ENCODE measurements around the gene ANKS1A. TPM values are rescaled to one million over a fixed set of nuclear protein-coding genes. Genes with fewer than 3 reads are reported as not detected.

Gene ANKS1A
- total RNA-seq, 1 experiment from 2014 or later = 24.0 TPM

GRCh38 chr6:35028781-35029769 is 140.0 kb downstream of the ANKS1A start:
- POLR2A ChIA-PET = interaction anchor here (0.7 kb wide), 1 partner anchor 666 kb away, joined by 5 read pairs; no protein-coding TSS in a partner anchor
- DNase-seq = no peak
- H3K4me1 ChIP-seq = peaks cover 32% of the 10 kb centered on the region
- H3K9me3 ChIP-seq = no peaks in the 10 kb centered on the region
- no peak overlapping the region for H3K4me3 ChIP-seq (ENCODE audit: low read depth, low read length)
- H3K36me3 ChIP-seq (ENCODE audit: control insufficient read depth, insufficient read depth, low read length) = peaks cover 2% of the 10 kb centered on the region; the same call in 1 of the 2 replicates
- no TSS peak for BruUV-seq (replicated peaks)
- intact Hi-C loops (cut with micrococcal nuclease; ENCODE audit: unreplicated experiment) = no loop called here
- no peaks in the 10 kb centered on the region for H3K27me3 ChIP-seq (replicated peaks; ENCODE audit: control insufficient read depth, insufficient read depth, low read length)
- Mint-ChIP-seq H3K4me3 (ENCODE audit: unreplicated experiment) (no peak overlapping the region), H3K9me3 (ENCODE audit: unreplicated experiment) (no peaks in the 10 kb centered on the region), H3K4me1 (ENCODE audit: low read depth, unreplicated experiment) (peaks cover 27% of the 10 kb centered on the region), H3K27ac (ENCODE audit: unreplicated experiment) (no peak overlapping the region), H3K36me3 (ENCODE audit: insufficient read depth, unreplicated experiment) (peaks cover 23% of the 10 kb centered on the region), H3K27me3 (ENCODE audit: insufficient read depth, unreplicated experiment) (no peaks in the 10 kb centered on the region)
- TF ChIP-seq CTCF (IDR thresholded peaks at IDR 0.05; ENCODE audit: insufficient read depth in 1 of 2, low read depth in 1 of 2, low read length in 1 of 2, severe bottlenecking in 1 of 2, unreplicated experiment in 1 of 2) = no peak
- CTCF ChIA-PET = no interaction called here

- Histone ChIP-seq H3K4me3 (ENCODE audit: low read depth, low read length) (no peak overlapping the region), H3K27me3 (replicated peaks; ENCODE audit: control insufficient read depth, insufficient read depth, low read length) (no peaks in the 10 kb centered on the region), H3K36me3 (ENCODE audit: control insufficient read depth, insufficient read depth, low read length) (peaks cover 2% of the 10 kb centered on the region; the same call in 1 of the 2 replicates), H3K4me1 (peaks cover 22% of the 10 kb centered on the region), H3K9me3 (no peaks in the 10 kb centered on the region)
- POLR2A ChIA-PET = no interaction called here
- Mint-ChIP-seq H3K27ac (ENCODE audit: unreplicated experiment) (no peak overlapping the region), H3K4me1 (ENCODE audit: low read depth, unreplicated experiment) (peaks cover 18% of the 10 kb centered on the region), H3K27me3 (ENCODE audit: insufficient read depth, unreplicated experiment) (no peaks in the 10 kb centered on the region), H3K4me3 (ENCODE audit: unreplicated experiment) (no peak overlapping the region), H3K9me3 (ENCODE audit: unreplicated experiment) (no peaks in the 10 kb centered on the region), H3K36me3 (ENCODE audit: insufficient read depth, unreplicated experiment) (peaks cover 23% of the 10 kb centered on the region)
- no peak for DNase-seq
- intact Hi-C loops (cut with micrococcal nuclease; ENCODE audit: unreplicated experiment) = no loop called here
- BruUV-seq (replicated peaks) = no TSS peak
- no peak for TF ChIP-seq CTCF (IDR thresholded peaks at IDR 0.05; ENCODE audit: insufficient read depth in 1 of 2, low read depth in 1 of 2, low read length in 1 of 2, severe bottlenecking in 1 of 2, unreplicated experiment in 1 of 2)
- CTCF ChIA-PET = no interaction called here
Observed at GRCh38 chr6:35030099-35030498, 141.0 kb downstream of the ANKS1A start.

GRCh38 chr6:35031611-35032529 is 142.8 kb downstream of the ANKS1A start:
- H3K9me3 ChIP-seq = no peaks in the 10 kb centered on the region
- H3K4me3 ChIP-seq (ENCODE audit: low read depth, low read length) = no peak overlapping the region
- ChIA-PET POLR2A (interaction anchor here (0.6 kb wide), 1 partner anchor 58 kb away, joined by 7 read pairs; no protein-coding TSS in a partner anchor), CTCF (interaction anchor here (0.9 kb wide), 1 partner anchor 45 kb away, joined by 3 read pairs; no protein-coding TSS in a partner anchor)
- H3K36me3 Mint-ChIP-seq (ENCODE audit: insufficient read depth, unreplicated experiment) = peaks cover 8% of the 10 kb centered on the region
- BruUV-seq (replicated peaks) = no TSS peak
- no peaks in the 10 kb centered on the region for H3K27me3 Mint-ChIP-seq (ENCODE audit: insufficient read depth, unreplicated experiment)
- H3K36me3 ChIP-seq (ENCODE audit: control insufficient read depth, insufficient read depth, low read length) = peaks cover 2% of the 10 kb centered on the region; the same call in 1 of the 2 replicates
- H3K27me3 ChIP-seq (replicated peaks; ENCODE audit: control insufficient read depth, insufficient read depth, low read length) = no peaks in the 10 kb centered on the region
- intact Hi-C loops (cut with micrococcal nuclease; ENCODE audit: unreplicated experiment) = no loop called here
- no peak for TF ChIP-seq CTCF (IDR thresholded peaks at IDR 0.05; ENCODE audit: insufficient read depth in 1 of 2, low read depth in 1 of 2, low read length in 1 of 2, severe bottlenecking in 1 of 2, unreplicated experiment in 1 of 2)
- H3K27ac Mint-ChIP-seq (ENCODE audit: unreplicated experiment) = peak overlapping the region; percentile 3
- peak; percentile 13 to 39 for DNase-seq
- no peak overlapping the region for H3K4me3 Mint-ChIP-seq (ENCODE audit: unreplicated experiment)
- H3K9me3 Mint-ChIP-seq (ENCODE audit: unreplicated experiment) = no peaks in the 10 kb centered on the region
- peaks cover 11% of the 10 kb centered on the region for H3K4me1 ChIP-seq
- H3K4me1 Mint-ChIP-seq (ENCODE audit: low read depth, unreplicated experiment) = peaks cover 11% of the 10 kb centered on the region
